NCI-H82 treated with DMSO at 0.1 percent for 48 hours (cell line): ENCODE data around the gene TPD52L1.
"Not testable (repeated sequence)": the region's sequence is repeated elsewhere in the genome, so short reads cannot be mapped to it uniquely, and the experiment has no call there.

Source experiments
- DNase-seq: peaks from one replicate; lab custom pipeline; 2025; ENCODE audit not compliant: unreplicated experiment; lab: John Stamatoyannopoulos, UW

Gene TPD52L1

GRCh38 chr6:125138083-125138482 lies 15.5 kb upstream of the TPD52L1 start:
- DNase-seq: no peak

DNA sequence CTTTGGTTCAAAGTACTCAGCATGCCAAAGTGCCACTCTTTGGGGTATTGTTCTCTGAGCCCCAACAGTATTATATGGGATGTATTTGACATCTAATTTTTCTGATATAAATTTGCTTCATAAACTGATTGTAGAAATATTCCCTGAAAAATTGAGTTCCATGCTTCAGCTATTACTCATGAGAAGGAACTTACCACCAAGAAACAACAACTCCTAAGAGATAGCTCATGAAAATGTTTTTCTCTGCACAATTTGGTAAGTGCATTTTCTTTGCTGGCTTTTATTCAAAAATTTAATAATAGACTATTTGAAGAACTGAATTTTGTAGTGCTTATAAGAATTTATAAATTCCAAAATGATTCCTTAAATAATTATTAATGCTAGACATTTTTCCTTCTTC lies 12.8 kb upstream of the TPD52L1 start:
- DNase-seq: no peak

DNA sequence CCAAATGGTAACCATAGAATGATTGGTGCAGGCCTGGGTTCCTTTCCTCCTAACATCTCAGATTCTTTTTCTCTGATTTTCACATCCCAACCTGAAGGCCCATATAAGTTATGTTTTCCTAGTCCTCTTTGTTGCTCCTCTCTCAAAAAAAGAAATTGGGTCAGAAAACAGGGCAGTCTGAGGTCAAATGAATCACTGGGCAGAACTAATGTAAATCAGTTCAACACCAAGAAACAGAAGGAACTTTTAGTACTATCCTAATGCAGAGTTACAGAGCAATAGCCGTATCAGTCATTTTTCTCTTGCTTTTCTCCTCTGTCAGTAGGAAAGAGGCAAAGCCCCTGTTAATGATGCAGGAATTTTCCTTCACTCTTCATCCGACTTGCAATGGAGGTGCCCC lies 11.0 kb upstream of the TPD52L1 start:
- no peak for DNase-seq

- DNase-seq: no peak
Observed at GRCh38 chr6:125144822-125145221, 8.8 kb upstream of the TPD52L1 start.

DNA sequence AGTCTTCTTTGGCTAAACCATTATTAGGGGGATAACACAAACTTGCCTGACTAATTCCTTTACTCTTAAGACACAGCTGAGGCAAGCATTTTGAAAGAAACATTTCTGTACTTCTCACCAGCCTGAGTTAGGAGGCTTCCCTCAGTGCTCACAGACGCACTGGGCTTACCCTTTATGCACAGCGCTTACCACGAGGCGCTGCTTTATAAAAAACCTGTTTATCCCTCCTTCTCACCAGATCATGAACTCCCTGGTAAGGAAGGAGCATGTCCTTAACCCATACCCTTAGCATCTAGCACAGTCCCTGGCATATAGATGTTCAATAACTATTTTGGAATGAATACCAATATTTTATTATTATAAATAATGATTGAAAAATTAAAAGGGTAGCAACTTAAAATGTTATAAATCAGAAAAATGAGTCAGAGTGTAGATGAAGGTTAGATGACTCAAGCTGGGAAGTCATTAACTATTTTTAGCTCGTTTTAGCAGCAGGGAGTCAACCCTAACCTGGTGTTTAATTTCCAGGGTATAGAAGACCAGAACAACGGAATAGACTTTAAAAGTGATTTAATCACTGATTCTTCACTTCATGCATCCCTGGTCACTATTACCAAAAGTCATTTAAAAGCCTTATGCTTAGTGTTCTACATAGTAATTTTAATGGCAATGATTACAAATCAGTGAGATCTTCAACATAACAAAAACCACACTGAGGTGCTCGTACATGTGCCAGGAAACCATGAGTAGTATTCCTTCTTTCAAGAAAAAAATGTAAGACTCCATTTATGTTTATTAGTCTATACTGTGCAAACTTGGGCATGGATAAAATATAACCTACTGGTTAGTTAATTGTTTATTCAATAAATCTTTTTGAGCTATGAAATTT lies 4.1 kb upstream of the TPD52L1 start:
- DNase-seq: no peak

GRCh38 chr6:125151700-125152099 lies 1.9 kb upstream of the TPD52L1 start:
- DNase-seq: no peak

DNA sequence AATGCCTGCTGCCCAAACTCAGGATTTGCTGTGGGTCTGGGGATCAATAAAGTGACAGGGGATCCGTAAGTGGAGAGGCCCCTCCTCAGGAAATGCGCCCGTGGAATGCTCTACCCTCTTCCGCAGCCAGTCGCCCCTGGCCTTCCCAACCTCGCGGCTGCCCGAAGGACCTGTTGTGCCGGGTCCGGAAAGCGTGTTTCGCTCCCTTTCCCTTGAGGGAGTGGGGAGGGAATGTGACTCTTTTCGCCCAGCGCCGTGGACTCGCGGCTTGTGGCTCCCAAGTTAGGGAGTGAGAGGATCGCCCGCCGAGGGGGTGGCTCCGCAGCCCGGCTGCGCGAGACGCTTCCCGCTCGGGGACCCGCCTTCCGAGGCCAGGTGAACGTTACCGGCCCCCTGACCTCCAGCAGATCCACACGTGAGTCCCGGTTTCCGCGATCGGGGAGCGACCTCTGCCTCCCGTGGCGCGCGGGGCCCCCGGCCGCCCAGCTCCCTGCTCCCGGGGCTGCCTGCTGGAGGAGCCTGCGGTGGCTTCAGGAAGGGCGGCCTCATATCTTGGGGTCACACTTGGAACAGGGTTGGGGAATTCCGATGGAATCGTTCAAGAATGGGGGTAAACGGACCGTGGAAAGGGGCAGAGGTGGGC lies 666 bp downstream of the TPD52L1 start:
- DNase-seq: no peak

- DNase-seq: peak; percentile 46
Observed at GRCh38 chr6:125154761-125155135, 1.2 kb downstream of the TPD52L1 start.

- no peak for DNase-seq
Observed at GRCh38 chr6:125155344-125155743, 1.8 kb downstream of the TPD52L1 start.

GRCh38 chr6:125156496-125156895 lies 2.9 kb downstream of the TPD52L1 start:
- no peak for DNase-seq

GRCh38 chr6:125157280-125157679 lies 3.7 kb downstream of the TPD52L1 start:
- no peak for DNase-seq

- no peak for DNase-seq
Observed at GRCh38 chr6:125157725-125158124, 4.2 kb downstream of the TPD52L1 start.

DNA sequence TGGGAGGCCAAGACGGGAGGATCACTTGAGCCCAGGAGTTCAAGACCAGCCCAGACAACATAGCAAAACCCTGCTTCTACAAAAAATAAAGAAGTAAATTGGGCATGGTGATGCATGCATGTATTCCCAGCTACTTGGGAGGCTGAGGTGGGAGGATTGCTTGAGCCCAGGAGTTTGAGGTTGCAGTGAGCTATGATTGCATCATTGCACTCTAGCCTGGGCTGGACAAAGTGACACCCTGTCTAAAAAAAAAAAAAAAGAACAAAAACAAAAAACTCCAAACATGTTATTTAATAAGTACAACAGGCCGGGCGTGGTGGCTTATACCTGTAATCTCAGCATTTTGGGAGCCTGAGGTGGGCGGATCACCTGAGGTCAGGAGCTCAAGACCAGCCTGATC lies 9.8 kb downstream of the TPD52L1 start:
- not testable (repeated sequence) for DNase-seq

DNA sequence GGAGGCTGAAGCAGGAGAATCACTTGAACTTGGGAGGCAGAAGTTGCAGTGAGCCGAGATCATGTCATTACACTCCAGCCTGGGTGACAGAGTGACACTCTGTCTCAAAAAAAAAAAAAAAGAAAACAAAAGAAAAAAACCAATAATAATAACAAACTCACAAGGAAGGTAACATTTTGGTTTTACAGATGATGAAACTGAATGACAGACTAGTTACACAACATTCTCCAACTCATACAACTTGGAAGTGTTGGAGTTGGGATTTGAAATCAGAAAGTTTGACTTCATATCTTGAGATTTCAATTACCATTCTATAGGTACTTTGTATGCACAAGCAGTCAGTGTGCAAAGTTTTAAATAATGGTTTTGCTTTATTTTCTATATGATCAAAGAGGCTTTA lies 10.2 kb downstream of the TPD52L1 start:
- DNase-seq: no peak

GRCh38 chr6:125164696-125165095 lies 11.1 kb downstream of the TPD52L1 start:
- DNase-seq: no peak

GRCh38 chr6:125165256-125165655 lies 11.7 kb downstream of the TPD52L1 start:
- no peak for DNase-seq

GRCh38 chr6:125165776-125166175 lies 12.2 kb downstream of the TPD52L1 start:
- no peak for DNase-seq

DNA sequence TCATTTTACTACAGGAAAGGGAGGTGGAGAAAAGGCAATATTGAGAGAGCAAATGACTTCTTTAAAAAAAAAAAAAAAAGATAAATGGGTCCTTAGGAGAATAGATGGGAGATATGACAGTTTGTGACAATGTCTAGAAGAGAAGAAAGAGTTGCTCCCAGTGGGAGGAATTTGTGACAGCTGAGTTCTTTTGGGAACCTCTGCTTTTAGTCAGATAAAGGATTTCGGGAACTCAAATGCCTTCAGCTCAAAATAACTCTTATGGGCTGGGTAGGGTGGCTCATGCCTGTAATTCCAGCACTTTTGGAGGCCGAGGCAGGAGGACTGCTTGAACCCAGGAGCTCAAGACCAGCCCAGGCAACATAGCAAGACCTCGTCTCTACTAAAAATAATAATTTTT lies 13.1 kb downstream of the TPD52L1 start:
- no peak for DNase-seq

DNA sequence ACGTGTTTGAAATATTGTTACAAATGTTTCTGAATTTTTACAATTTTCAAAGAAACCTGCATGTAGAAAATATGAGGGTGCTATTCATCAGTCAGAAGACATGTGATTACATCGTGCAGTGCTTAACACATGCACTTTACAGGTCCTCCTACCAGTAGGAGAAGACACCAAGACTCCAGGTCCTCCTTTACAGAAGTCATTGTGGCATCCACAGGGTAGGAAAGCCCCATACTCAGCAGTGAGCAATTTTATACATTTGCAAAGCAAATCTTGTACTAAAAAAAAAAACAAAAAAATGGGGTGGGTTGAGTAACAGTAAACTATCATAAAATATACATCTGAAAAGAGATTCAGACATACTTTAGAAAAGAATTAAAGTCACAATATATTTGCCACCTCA lies 14.0 kb downstream of the TPD52L1 start:
- DNase-seq: no peak

DNA sequence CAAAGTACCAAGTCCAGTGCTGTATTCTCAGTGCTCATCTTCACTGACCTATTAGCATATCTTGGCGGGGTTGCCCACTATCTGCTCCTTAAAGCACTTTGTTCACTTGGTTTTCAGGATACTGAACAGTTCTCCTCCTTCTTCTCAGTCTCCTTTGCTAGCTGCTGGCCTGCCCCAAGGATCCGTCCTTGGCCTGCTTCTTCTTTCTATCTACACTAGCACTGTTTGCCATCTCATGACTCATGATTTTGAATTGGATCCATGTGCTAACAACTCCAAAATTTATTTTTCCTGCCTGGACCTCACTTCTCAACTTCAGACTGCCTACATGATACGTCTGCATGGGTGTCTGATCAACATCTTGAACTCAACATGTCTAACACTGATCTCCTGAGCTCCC lies 15.5 kb downstream of the TPD52L1 start:
- no peak for DNase-seq

DNA sequence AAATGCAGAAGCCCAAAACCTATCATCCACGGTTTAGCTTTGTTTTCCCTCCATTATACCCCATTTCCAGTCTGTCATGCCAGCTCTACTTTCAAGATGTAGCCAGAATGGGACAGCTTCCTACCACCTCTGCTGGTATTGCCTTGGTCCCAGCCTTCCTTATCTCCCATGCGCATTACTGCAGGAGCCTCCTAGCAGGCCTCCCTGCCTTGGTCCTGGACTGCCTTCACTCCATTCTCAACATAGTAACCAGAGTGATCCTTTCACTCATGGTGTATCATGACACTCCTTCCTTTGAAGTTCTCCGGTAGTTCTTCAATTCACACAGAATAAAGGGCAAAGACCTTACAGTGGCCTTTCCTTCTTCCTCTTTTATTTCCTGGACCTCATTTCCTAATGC lies 15.9 kb downstream of the TPD52L1 start:
- DNase-seq: no peak

DNA sequence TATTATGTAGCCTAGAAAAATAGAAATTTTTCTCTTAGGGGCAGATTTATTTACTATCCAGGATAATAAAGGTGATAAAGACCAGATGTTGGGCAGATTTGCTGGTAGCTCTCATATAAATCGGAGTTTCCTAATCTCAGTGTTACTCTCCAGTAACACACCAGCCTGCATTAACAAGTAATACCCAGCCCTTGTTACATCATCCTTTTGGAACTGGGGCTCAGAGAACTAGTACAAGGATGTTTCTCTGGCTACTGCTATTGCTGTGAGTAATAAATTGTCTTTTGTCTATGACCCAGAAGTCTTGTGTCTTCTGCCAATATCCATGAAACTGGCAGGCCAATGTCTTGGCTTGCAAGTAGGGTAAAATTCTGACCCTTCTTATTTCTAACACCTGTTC lies 16.8 kb downstream of the TPD52L1 start:
- DNase-seq: no peak
